ENCODE results near the gene PLXNA2. TPM values are rescaled to one million over a fixed set of nuclear protein-coding genes. Genes with fewer than 3 reads are reported as not detected.

Gene PLXNA2
- total and polyA plus RNA-seq, 2 donors (not counting 3 experiments of a cell fraction or from before 2014, with no cell fraction given) = 42.6 to 229 TPM

GRCh38 chr1:208068908-208069307, 175.3 kb downstream of the PLXNA2 start:
- no peaks in the 10 kb centered on the region for H3K4me1 ChIP-seq (ENCODE audit: control insufficient read depth, extremely low read depth, insufficient read depth, low read length)
- TF ChIP-seq MAX (IDR thresholded peaks at IDR 0.05; ENCODE audit: insufficient read depth, insufficient read length) (no peak), GATA2 (IDR thresholded peaks at IDR 0.05; ENCODE audit: insufficient read depth, insufficient read length, low read depth, low read length) (no peak), EZH2 (IDR thresholded peaks at IDR 0.05; ENCODE audit: borderline replicate concordance, low read depth, low read length, severe bottlenecking) (no peak)
- no peak for FAIRE-seq
- H3K27me3 ChIP-seq (ENCODE audit: control insufficient read depth in 2 of 2, insufficient read depth in 2 of 2, low read length in 2 of 2) = no peaks in the 10 kb centered on the region
- no peak overlapping the region for H3K27ac ChIP-seq (ENCODE audit: insufficient read depth, low read depth, low read length)
- intact Hi-C loops (cut with micrococcal nuclease) = no loop called here
- no peaks in the 10 kb centered on the region for H3K9me1 ChIP-seq (replicated peaks; ENCODE audit: control insufficient read depth, extremely low read depth, insufficient read depth, low read length)
- no peaks in the 10 kb centered on the region for H3K79me2 ChIP-seq (ENCODE audit: control insufficient read depth, insufficient read depth, low read length)
- H3K36me3 ChIP-seq (ENCODE audit: control insufficient read depth in 2 of 2, extremely low read depth in 1 of 2, insufficient read depth in 2 of 2, low read length in 2 of 2) = peaks cover 32 to 46% of the 10 kb centered on the region in 2 experiments
- DNase-seq (ENCODE audit: low read depth, low spot score) = no peak
- H4K20me1 ChIP-seq (replicated peaks; ENCODE audit: control insufficient read depth, extremely low read depth, insufficient read depth, low read length) = no peaks in the 10 kb centered on the region
- H3K4me2 ChIP-seq (ENCODE audit: insufficient read depth, low read length) = no peak overlapping the region
- dilution Hi-C loops (cut with MboI; ENCODE audit: extremely low pct_ligation_motif_present, low sequenced_read_pairs) = no loop called here
- H2AFZ ChIP-seq (ENCODE audit: low read depth, low read length) = no peak overlapping the region
- no peak overlapping the region for H3K4me3 ChIP-seq (replicated peaks in 1 of 3; ENCODE audit: insufficient read depth in 1 of 3, low read depth in 1 of 3, low read length in 3 of 3)
- no peaks in the 10 kb centered on the region for H3K9me3 ChIP-seq (replicated peaks; ENCODE audit: control insufficient read depth, insufficient read depth, low read length)
- ChIA-PET POLR2A (no interaction called here), CTCF (interaction anchor here (2.0 to 3.6 kb wide), 2 partner anchors 47 to 176 kb away, joined by 4 to 16 read pairs; partner anchors contain the start of gene PLXNA2)
- BruUV-seq (replicated peaks) = no TSS peak
- no peak overlapping the region for H3K9ac ChIP-seq (replicated peaks; ENCODE audit: extremely low read depth, insufficient read depth, low read length)

- no peaks in the 10 kb centered on the region for H3K27me3 ChIP-seq (ENCODE audit: control insufficient read depth in 2 of 2, insufficient read depth in 2 of 2, low read length in 2 of 2)
- H3K9me3 ChIP-seq (replicated peaks; ENCODE audit: control insufficient read depth, insufficient read depth, low read length) = no peaks in the 10 kb centered on the region
- DNase-seq (ENCODE audit: low read depth, low spot score) = no peak
- H3K4me2 ChIP-seq (ENCODE audit: insufficient read depth, low read length) = no peak overlapping the region
- H4K20me1 ChIP-seq (replicated peaks; ENCODE audit: control insufficient read depth, extremely low read depth, insufficient read depth, low read length) = no peaks in the 10 kb centered on the region
- ChIA-PET POLR2A (no interaction called here), CTCF (interaction anchor here (1.0 to 2.0 kb wide), 2 partner anchors 13 to 47 kb away, joined by 3 to 4 read pairs; no protein-coding TSS in a partner anchor)
- no peaks in the 10 kb centered on the region for H3K4me1 ChIP-seq (ENCODE audit: control insufficient read depth, extremely low read depth, insufficient read depth, low read length)
- no peaks in the 10 kb centered on the region for H3K9me1 ChIP-seq (replicated peaks; ENCODE audit: control insufficient read depth, extremely low read depth, insufficient read depth, low read length)
- H3K36me3 ChIP-seq (ENCODE audit: control insufficient read depth in 2 of 2, extremely low read depth in 1 of 2, insufficient read depth in 2 of 2, low read length in 2 of 2) = peaks cover 28 to 44% of the 10 kb centered on the region in 2 experiments
- no peaks in the 10 kb centered on the region for H3K79me2 ChIP-seq (ENCODE audit: control insufficient read depth, insufficient read depth, low read length)
- H3K27ac ChIP-seq (ENCODE audit: insufficient read depth, low read depth, low read length) = no peak overlapping the region
- no peak for FAIRE-seq
- dilution Hi-C loops (cut with MboI; ENCODE audit: extremely low pct_ligation_motif_present, low sequenced_read_pairs) (no loop called here), intact Hi-C loops (cut with micrococcal nuclease) (no loop called here)
- TF ChIP-seq POLR2AphosphoS5 (IDR thresholded peaks at IDR 0.05; ENCODE audit: insufficient read depth, low read depth, low read length) (no peak), JUN (IDR thresholded peaks at IDR 0.05; ENCODE audit: borderline replicate concordance, insufficient read depth, insufficient read length, low read depth) (no peak), FOS (IDR thresholded peaks at IDR 0.05; ENCODE audit: borderline replicate concordance, insufficient read depth, low read length) (no peak), CTCF (IDR thresholded peaks at IDR 0.05; ENCODE audit: extremely low read depth in 1 of 2, insufficient read depth in 1 of 2, low read depth in 1 of 2, low read length in 2 of 2) (no peak)
- no TSS peak for BruUV-seq (replicated peaks)
- H3K9ac ChIP-seq (replicated peaks; ENCODE audit: extremely low read depth, insufficient read depth, low read length) = no peak overlapping the region
- no peak overlapping the region for H3K4me3 ChIP-seq (replicated peaks in 1 of 3; ENCODE audit: insufficient read depth in 1 of 3, low read depth in 1 of 3, low read length in 3 of 3)
- no peak overlapping the region for H2AFZ ChIP-seq (ENCODE audit: low read depth, low read length)
Observed at GRCh38 chr1:208068407-208068806, 175.8 kb downstream of the PLXNA2 start.
